ENCODE measurements around the gene ZNF136.

- TF ChIP-seq CTCF (IDR thresholded peaks at IDR 0.05; ENCODE audit: low read depth, low read length, missing input control) (no peak), JUND (IDR thresholded peaks at IDR 0.05) (no peak), ATF3 (IDR thresholded peaks at IDR 0.05) (no peak), FOXA2 (IDR thresholded peaks at IDR 0.05) (no peak), FOXA1 (IDR thresholded peaks at IDR 0.05) (no peak), TAF1 (conservative IDR thresholded peaks at IDR 0.05) (no peak), HNF4A (conservative IDR thresholded peaks at IDR 0.05) (no peak)
These were observed 74.4 kb downstream of the ZNF136 start for GRCh38 chr19:12237143-12237839.

All from liver (tissue), 3 donors.